OCI-LY3 (cell line): ENCODE results near the gene MAML2.

Experiments
- H2AFZ ChIP-seq: fragments of 200-600, 300-600 bp; shearing (Covaris generic); 2 replicates; pipeline ENCODE4 v1.6.0; 2014; ENCODE audit warnings: antibody characterized with exemption, low read depth, low read length
- H3K27ac ChIP-seq: fragments of 200-600, 300-600 bp; sonication (generic); 2 replicates; pipeline ENCODE4 v1.5.1; 2014; ENCODE audit warnings: mild to moderate bottlenecking, low read length, moderate library complexity, mixed read lengths
- H3K27me3 ChIP-seq: fragments of 200-600, 300-600 bp; sonication (generic); 2 replicates; pipeline ENCODE4 v1.6.1; 2014; ENCODE audit warnings: low read depth, low read length, mixed read lengths
- H3K36me3 ChIP-seq: fragments of 200-600, 300-600 bp; sonication (generic); replicated peaks from 2 replicates; pipeline ENCODE3; 2014; ENCODE audit warnings: low read depth, low read length, mixed read lengths
- H3K4me1 ChIP-seq: fragments of 300-600, 200-600 bp; sonication (generic); 2 replicates; pipeline ENCODE4 v1.6.1; 2014; ENCODE audit warnings: low read length, mixed read lengths
- H3K4me2 ChIP-seq: fragments of 200-600, 300-600 bp; sonication (generic); 2 replicates; pipeline ENCODE4 v1.6.1; 2014; ENCODE audit warnings: low read length, mixed read lengths
- H3K4me3 ChIP-seq: fragments of 300-600, 200-600 bp; sonication (generic); 2 replicates; pipeline ENCODE4 v1.5.1; 2014; ENCODE audit warnings: antibody characterized with exemption, mild to moderate bottlenecking, low read length, moderate library complexity
- H3K79me2 ChIP-seq: fragments of 300-600, 200-600 bp; shearing (Covaris generic); 2 replicates; pipeline ENCODE4 v1.6.1; 2014; ENCODE audit warnings: mild to moderate bottlenecking, low read length, mixed read lengths
- H3K9ac ChIP-seq: fragments of 300-600, 200-600 bp; shearing (Covaris generic); 2 replicates; pipeline ENCODE4 v1.6.0; 2014; ENCODE audit warnings: mild to moderate bottlenecking, low read length, moderate library complexity
- H3K9me3 ChIP-seq: fragments of 200-600, 300-600 bp; shearing (Covaris generic); 2 replicates; pipeline ENCODE4 v1.6.1; 2014; ENCODE audit warnings: low read length, mixed read lengths; ENCODE audit not compliant: insufficient read depth
- H4K20me1 ChIP-seq: fragments of 200-600, 300-600 bp; sonication (generic); 2 replicates; pipeline ENCODE4 v1.6.1; 2016; ENCODE audit warnings: low read length, mixed read lengths; ENCODE audit not compliant: insufficient read depth
- EZH2phosphoT487 ChIP-seq: fragments of 200-600 bp; shearing (Covaris generic); IDR thresholded peaks from 2 replicates; pipeline ENCODE4 v1.6.1; 2018; ENCODE audit warnings: antibody characterized with exemption, mixed run types, low read depth
- TF ChIP-seq, protein P1 (sequence below): fragments of 200-600, 300-600 bp; sonication (generic); IDR thresholded peaks from 2 replicates; pipeline ENCODE4 v1.5.1; 2014; ENCODE audit warnings: antibody characterized with exemption, low read length, low read depth

The MAML2 gene

DNA sequence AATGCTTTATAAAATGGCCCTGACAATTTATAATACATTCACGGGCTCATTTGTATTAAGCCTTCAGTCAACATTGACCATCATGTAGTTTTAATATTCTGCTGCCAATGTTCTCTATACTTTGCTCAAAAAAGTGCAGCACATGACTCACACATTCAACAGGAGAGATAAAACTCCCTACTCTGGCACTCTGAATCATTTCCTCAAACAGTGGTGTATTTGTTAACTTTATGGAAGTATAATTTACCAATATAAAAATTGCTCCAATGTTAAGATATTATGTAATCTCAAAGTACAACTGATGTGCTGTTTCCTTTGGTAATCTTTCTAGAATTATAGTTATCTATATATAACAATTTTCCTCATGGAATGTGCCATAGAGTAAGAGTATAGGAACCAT, 39.9 kb downstream of the MAML2 start:
- H3K4me1 ChIP-seq = no peaks in the 10 kb centered on the region
- H3K79me2 ChIP-seq = 0 out of 2 replicates have a peak, but pooled peaks cover 10% of the 10 kb centered on the region

DNA sequence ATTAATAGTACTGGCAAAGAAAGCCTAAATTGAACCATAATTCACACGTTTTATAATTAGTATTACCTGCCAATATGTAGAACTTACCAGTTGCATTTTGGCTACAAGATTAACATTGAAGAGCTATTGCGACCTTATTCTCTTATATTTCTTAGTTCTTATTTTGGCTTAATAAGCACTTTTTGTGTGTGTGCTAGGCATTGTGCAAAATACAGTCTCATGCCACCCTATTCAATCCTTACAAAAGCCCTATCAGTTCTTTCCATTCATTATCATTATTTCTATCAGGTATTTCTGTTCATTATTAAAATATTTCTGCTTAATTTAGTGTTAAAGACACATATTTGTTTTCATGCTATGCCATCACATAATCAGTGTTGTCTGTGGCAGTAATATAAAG, 41.2 kb downstream of the MAML2 start:
- 0 out of 2 replicates have a peak, but pooled peaks cover 10% of the 10 kb centered on the region for H3K79me2 ChIP-seq
- H3K4me2 ChIP-seq = no peak overlapping the region
- H4K20me1 ChIP-seq = no peaks in the 10 kb centered on the region
- no peak overlapping the region for H3K27ac ChIP-seq
- no peaks in the 10 kb centered on the region for H3K9me3 ChIP-seq
- TF ChIP-seq, protein P1, sequence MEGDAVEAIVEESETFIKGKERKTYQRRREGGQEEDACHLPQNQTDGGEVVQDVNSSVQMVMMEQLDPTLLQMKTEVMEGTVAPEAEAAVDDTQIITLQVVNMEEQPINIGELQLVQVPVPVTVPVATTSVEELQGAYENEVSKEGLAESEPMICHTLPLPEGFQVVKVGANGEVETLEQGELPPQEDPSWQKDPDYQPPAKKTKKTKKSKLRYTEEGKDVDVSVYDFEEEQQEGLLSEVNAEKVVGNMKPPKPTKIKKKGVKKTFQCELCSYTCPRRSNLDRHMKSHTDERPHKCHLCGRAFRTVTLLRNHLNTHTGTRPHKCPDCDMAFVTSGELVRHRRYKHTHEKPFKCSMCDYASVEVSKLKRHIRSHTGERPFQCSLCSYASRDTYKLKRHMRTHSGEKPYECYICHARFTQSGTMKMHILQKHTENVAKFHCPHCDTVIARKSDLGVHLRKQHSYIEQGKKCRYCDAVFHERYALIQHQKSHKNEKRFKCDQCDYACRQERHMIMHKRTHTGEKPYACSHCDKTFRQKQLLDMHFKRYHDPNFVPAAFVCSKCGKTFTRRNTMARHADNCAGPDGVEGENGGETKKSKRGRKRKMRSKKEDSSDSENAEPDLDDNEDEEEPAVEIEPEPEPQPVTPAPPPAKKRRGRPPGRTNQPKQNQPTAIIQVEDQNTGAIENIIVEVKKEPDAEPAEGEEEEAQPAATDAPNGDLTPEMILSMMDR = no peak
- no peak for TF ChIP-seq EZH2phosphoT487
- no peaks in the 10 kb centered on the region for H3K4me1 ChIP-seq
- no peaks in the 10 kb centered on the region for H3K36me3 ChIP-seq
- H3K9ac ChIP-seq = no peak overlapping the region
- no peak overlapping the region for H2AFZ ChIP-seq
- no peak overlapping the region for H3K4me3 ChIP-seq
- no peaks in the 10 kb centered on the region for H3K27me3 ChIP-seq

More for the DNA sequence above, 39.9 kb downstream of the MAML2 start:
- Histone ChIP-seq H4K20me1 (no peaks in the 10 kb centered on the region), H3K9me3 (no peaks in the 10 kb centered on the region), H3K4me3 (no peak overlapping the region), H3K27me3 (no peaks in the 10 kb centered on the region), H3K9ac (no peak overlapping the region), H3K4me2 (no peak overlapping the region), H3K27ac (no peak overlapping the region), H3K36me3 (no peaks in the 10 kb centered on the region), H2AFZ (no peak overlapping the region)
- TF ChIP-seq, protein P1 = no peak
- no peak for TF ChIP-seq EZH2phosphoT487

GRCh38 chr11:96299155-96299888, 43.7 kb downstream of the MAML2 start:
- no peak overlapping the region for H3K4me3 ChIP-seq
- H3K79me2 ChIP-seq = peaks cover 11% of the 10 kb centered on the region; the same call in 1 of the 2 replicates
- H3K4me2 ChIP-seq = no peak overlapping the region
- H3K9me3 ChIP-seq = no peaks in the 10 kb centered on the region
- peaks cover 6% of the 10 kb centered on the region for H3K4me1 ChIP-seq
- TF ChIP-seq EZH2phosphoT487 = no peak
- TF ChIP-seq, protein P1 = no peak
- no peaks in the 10 kb centered on the region for H3K27me3 ChIP-seq
- H3K27ac ChIP-seq = no peak overlapping the region
- no peak overlapping the region for H2AFZ ChIP-seq
- no peak overlapping the region for H3K9ac ChIP-seq
- H4K20me1 ChIP-seq = no peaks in the 10 kb centered on the region
- no peaks in the 10 kb centered on the region for H3K36me3 ChIP-seq

DNA sequence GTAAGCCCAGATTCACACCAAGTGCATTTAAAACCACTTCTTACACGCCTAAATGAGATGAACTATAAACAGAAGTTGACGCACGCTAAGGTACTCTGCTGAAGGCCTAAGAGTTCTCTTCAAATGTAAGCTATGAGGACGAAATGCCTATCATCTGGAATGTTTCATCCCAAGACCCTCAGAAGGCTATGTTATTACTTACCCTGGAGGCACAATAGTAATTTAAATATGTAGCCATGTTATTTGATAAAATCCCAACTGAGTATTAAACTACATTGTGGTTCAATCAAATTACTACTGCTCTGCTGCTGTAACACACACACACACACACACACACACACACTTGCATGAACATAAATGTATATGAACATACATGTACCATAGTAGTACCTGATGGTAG, 47.6 kb downstream of the MAML2 start:
- Histone ChIP-seq H3K36me3 (no peaks in the 10 kb centered on the region), H3K9me3 (no peaks in the 10 kb centered on the region), H3K79me2 (peaks cover 4% of the 10 kb centered on the region; the same call in 1 of the 2 replicates), H3K4me1 (peaks cover 25% of the 10 kb centered on the region), H3K27me3 (no peaks in the 10 kb centered on the region), H3K27ac (no peak overlapping the region), H3K4me3 (no peak overlapping the region), H2AFZ (no peak overlapping the region), H3K4me2 (no peak overlapping the region), H3K9ac (no peak overlapping the region), H4K20me1 (no peaks in the 10 kb centered on the region)
- TF ChIP-seq, protein P1 = no peak
- TF ChIP-seq EZH2phosphoT487 = no peak
